HG03103 (cell line): Measurements from ENCODE around the gene APP.

Experiments used
- ATAC-seq: cut with Tn5 transposase; IDR thresholded peaks from one replicate; pipeline ENCODE4 v1.9.1; 2021; ENCODE audit warnings: low read depth; ENCODE audit not compliant: unreplicated experiment

Gene APP

GRCh38 chr21:26170471-26171257 lies at the start of gene APP:
APP (minus strand) TSS chr21:26170770; CDS start chr21:26170620, 150 bp downstream.
- peak; percentile 55 for ATAC-seq

GRCh38 chr21:26212220-26212619 lies 41.6 kb upstream of the APP start:
- ATAC-seq: no peak

GRCh38 chr21:26210614-26211013 lies 40.0 kb upstream of the APP start:
- ATAC-seq: no peak

GRCh38 chr21:26207021-26207420 lies 36.5 kb upstream of the APP start:
- ATAC-seq: no peak

- no peak for ATAC-seq
Observed at GRCh38 chr21:26199456-26199855, 28.9 kb upstream of the APP start.

GRCh38 chr21:26195708-26196107 lies 25.1 kb upstream of the APP start:
- no peak for ATAC-seq

GRCh38 chr21:26194811-26195251 lies 24.3 kb upstream of the APP start:
- ATAC-seq: no peak

- ATAC-seq: no peak
Observed at GRCh38 chr21:26194326-26194725, 23.8 kb upstream of the APP start.

- no peak for ATAC-seq
Observed at GRCh38 chr21:26191609-26192008, 21.0 kb upstream of the APP start.

GRCh38 chr21:26188422-26188821 lies 17.9 kb upstream of the APP start:
- no peak for ATAC-seq

- no peak for ATAC-seq
Observed at GRCh38 chr21:26185446-26185845, 14.9 kb upstream of the APP start.

- no peak for ATAC-seq
Observed at GRCh38 chr21:26185021-26185420, 14.5 kb upstream of the APP start.

GRCh38 chr21:26179501-26179900 lies 8.9 kb upstream of the APP start:
- no peak for ATAC-seq

GRCh38 chr21:26177746-26178426 lies 7.3 kb upstream of the APP start:
- peak; percentile 83 for ATAC-seq

- no peak for ATAC-seq
Observed at GRCh38 chr21:26177187-26177586, 6.6 kb upstream of the APP start.

- no peak for ATAC-seq
Observed at GRCh38 chr21:26171258-26172100, 909 bp upstream of the APP start.

- ATAC-seq: peak; percentile 31
Observed at GRCh38 chr21:26169611-26170470, 729 bp downstream of the APP start.

GRCh38 chr21:26169061-26169610 lies 1.4 kb downstream of the APP start:
- peak; percentile 63 for ATAC-seq

GRCh38 chr21:26168371-26168770 lies 2.2 kb downstream of the APP start:
- ATAC-seq: no peak

GRCh38 chr21:26167593-26167992 lies 3.0 kb downstream of the APP start:
- ATAC-seq: no peak
